Dermis blood vessel endothelial cell (primary cell): Measurements from ENCODE around the gene RDH11. TPM values are rescaled to one million over a fixed set of nuclear protein-coding genes. Genes with fewer than 3 reads are reported as not detected.

ENCODE experiments used
- DNase-seq: peaks from one replicate; pipeline ENCODE4 v3.0.0; 2010
- total RNA-seq: library from RNA; depleted of rRNA; stranded (reverse); fragments of >200 nt; gene quantifications from 2 replicates; pipeline ENCODE4 v1.2.3, GENCODE V29; 2014

Gene RDH11
- total RNA-seq, 1 donor from 2014 or later: 91.9 TPM

DNA sequence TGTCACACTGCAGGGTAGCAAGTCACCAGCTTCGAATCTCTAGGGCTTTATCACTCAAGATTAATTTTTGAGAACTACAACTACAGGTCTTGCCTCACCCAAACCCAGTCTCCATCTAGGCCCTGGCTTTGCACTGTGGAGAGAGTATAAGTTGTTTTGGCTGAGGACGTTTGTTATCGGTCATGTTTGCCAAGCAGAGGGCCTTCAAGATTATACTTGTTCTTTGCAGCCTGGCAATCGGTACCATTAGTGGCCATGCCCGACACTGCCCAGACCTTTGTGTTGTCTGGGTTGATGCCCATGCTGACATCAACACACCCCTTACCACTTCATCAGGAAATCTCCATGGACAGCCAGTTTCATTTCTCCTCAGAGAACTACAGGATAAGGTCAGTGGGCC is 50.1 kb downstream of the RDH11 start:
- DNase-seq: no peak

DNA sequence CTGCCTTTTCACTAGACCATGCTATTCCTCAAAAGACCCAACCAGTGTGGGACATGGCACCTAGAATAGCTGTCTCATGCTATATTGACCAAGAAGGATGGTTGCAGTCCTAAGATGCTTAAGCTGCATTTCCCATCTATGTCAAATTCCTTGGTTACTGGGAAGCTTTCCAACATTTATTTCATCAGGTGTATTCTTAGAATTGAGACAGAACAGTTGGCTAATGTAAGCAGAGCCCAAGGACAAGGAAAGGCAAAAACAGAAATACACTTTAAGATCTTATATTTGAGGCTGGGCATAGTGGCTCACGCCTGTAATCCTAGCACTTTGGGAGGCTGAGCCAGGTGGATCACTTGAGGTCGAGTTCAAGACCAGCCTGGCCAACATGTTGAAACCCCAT is 51.1 kb downstream of the RDH11 start:
- DNase-seq: no peak

DNA sequence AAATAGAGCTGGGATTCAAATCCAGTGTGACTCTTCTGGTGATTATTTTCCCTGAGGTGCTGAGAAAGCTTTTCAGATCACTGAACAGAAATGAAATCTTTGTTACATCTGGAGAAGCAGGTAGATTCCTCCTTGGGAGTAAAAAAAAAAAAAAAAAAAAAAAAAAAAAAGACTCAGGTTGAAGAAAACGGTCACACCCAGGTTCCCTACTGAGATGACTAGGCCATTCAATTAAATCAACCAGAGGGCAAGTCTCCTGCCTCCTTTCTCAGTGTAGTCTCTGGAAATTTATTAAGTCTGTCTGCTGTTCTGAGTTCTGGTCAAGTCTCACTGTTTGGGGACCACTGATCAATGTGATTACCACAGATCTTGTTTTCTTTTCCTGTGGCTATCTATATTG is 51.9 kb downstream of the RDH11 start:
- DNase-seq: no peak

DNA sequence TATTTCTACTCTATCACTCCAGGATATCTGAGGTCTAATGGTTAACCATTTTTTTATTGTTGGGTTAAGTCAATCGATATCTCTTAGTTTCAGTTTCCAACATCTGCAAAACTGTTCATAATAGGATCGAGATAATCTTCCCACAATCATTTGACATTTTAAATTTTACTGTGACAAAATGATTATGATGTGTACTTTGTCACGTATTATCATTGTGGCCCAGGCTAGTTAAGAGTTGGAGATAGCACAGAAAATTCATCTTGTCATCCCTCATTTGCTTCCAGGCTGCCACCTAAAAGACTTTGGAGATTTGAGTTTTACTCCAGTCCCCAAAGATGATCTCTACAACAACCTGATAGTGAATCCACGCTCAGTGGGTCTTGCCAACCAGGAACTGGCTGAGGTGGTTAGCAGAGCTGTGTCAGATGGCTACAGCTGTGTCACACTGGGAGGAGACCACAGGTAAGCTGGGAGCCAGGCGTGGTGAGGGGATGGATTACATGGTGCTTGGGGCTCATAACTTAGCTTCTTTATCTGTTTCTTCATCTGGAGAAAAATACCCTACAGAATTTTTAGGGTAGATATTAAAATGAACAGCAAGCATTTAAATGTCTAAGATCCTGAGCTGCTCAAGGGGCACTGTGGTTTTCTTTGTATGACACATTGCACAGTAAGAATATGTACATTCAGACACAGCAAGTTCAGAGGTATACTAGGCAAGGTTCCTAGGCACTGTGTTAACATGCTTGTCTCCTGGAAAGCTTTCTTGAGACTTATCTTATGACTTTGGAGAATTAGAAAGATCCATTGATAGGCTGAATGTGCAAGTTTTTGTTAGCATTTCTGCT is 53.4 kb downstream of the RDH11 start:
- DNase-seq: no peak

DNA sequence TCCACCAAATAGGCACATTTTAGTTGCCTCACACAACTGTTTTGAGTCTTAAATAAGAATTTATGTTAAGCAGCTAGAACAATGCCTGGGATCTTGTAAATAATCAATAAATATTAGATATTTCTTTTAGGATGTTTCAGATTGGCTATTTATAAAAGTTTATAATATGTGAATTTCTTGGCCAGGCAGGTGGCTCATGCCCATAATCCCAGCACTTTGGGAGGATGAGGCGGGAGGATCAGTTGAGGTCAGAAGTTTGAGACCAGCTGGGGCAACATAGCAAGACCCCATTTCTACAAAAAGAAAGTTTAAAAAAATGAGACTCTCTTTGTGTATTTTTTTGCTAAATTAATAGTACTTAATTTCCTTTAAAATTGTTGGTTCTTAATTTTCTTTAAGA is 54.1 kb downstream of the RDH11 start:
- DNase-seq: no peak

DNA sequence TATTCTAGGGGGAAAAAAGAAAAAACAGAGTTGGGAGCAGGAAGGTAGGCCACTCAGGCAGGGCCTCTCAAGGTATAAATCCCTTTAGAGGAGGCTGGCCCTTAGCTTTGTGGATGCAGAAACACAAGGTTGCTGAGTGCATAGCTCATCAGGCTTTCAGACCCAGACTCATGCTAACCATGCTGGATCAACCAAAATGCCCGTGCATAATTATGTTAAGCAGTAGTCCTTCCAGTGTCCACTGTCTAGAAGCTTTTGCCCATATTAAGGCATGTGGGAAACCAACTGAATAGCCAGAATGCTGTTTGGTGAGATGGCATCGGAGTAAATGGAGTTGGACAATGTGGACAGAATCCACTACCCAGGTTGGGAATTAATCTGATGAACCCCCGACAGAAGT is 56.9 kb downstream of the RDH11 start:
- no peak for DNase-seq

DNA sequence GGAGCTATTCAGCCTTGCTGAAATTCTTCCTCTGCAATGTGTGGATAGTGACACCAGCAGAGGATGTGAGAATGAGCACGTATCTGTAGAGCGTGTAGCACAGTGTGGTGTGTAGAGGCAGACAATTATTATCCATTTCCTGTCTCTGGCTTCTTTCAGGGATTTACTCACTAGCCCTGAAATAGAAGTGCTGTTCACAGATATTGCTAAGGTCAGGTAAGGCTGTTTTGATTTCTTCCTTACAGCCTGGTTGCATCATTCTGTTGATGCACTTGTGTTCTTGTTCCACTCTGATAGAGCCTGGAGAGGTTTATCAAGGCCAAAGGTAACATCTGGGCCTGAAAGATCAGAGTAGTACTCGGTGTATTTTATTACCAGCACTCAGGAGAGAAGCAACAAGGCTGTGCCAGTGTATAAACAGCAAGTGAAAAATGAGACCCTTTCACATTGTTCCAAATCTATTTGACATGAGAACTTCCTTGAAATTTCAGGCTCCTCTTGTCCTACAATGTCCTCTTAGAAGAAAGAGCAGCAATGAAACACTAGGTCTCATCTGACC is 59.1 kb downstream of the RDH11 start:
- DNase-seq: peak; percentile 25

DNA sequence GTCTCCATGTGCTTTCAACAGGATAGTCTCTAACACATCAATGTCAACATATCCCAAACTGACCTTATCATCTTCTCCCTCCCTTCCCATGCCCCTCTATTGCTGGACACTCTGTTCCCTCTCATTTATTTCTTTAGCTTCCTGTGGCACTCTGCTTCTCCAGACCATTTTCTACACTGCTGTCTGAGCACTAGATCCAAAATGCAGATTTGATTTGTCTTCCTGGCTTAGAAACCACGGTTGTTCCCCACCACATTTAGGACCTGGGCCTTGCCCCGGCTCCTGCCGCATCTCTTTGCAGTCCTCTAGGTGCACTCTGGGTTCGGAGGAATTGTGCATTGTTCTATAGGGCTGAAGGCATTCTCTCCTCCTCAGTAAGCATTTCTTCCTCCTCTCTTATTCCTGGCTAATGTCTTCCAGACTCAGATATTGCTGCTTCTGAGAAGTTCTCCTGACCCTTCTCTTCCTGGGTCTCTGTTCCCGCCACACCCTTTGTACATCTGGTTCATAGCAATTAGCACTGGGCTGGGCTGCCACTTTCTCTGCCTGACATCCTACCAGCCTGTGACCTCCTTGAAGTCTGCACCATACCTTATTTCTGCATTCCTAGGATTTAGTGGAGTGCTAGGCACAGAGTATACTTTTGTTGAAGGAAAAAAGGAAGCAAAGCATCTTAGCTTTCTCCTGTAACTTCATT is 62.0 kb downstream of the RDH11 start:
- no peak for DNase-seq

DNA sequence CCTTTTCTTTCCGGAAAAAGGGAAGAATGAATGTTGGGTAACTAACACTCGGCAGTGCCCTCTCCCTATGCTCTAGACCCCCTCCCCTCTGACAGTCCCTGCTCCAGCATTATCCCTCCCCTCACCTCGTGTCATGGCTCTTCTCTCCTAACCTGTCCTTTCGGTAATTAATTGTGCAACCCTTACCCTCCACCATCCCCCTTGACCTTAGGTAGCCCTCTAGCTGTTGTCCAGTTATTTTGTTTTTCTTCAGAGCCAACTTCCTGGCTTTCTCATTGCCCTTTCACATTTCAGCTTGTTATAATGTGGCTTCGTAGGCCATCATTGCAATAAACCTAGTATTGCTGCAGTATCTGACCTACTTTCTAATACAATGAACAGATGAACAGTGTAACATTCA is 64.6 kb downstream of the RDH11 start:
- no peak for DNase-seq

DNA sequence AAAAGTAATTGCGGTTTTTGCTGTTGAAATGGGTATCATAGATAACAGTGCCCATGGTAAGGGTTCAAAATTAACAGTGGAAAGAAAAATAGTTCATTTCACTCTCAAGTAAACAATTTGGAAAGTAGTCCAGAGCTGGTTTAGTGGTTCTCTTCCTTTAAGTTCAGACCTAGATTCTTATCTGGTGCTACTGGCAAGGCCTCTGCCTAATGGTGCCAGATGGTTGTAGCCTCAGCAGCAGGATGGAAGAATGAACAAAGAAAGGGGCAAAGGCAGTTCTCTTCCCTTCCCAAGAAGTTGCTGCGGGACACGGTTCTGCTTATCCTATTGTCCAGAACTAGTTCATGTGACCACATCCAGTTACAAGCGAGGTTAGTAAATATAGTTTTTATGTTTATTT is 65.4 kb downstream of the RDH11 start:
- no peak for DNase-seq

DNA sequence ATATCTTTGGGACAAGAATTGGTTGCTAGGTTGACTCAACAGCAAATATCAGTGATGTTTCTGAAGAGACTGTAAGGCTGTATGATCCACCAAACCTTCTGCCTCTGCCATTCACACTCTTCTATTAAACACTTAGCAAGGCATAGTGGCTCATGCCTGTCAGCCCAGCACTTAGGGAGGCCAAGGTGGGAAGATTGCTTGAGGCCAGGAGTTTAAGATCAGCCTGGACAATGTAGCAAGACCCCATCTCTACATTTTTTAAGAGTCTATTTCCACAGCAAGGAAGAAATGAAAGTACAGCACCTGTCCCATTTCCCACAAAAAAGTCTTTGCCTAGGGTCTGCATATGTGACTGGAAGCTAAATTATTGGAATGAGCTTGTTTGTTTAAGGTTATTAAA is 68.0 kb downstream of the RDH11 start:
- DNase-seq: no peak

Other genes with a start within 250 kb of the RDH11 start
- gene TMEM229B, start 207.0 kb downstream of the RDH11 start, total RNA-seq: 1.1 and 1.4 TPM in 2 replicates
- 0.09 and 1.0 TPM in 2 replicates for gene PLEKHH1, start 162.5 kb downstream of the RDH11 start, total RNA-seq
- 10.9 and 11.7 TPM in 2 replicates for gene PIGH, start 95.5 kb downstream of the RDH11 start, total RNA-seq
- 39.5 and 61.5 TPM in 2 replicates for gene ARG2, start 75.8 kb downstream of the RDH11 start, total RNA-seq
- gene VTI1B, start 21.1 kb downstream of the RDH11 start, total RNA-seq: 50.2 and 61.8 TPM in 2 replicates
- gene RDH12, start 6.1 kb upstream of the RDH11 start, total RNA-seq: not detected in 2 replicates
- gene ZFYVE26, start 120.8 kb upstream of the RDH11 start, total RNA-seq: 23.7 and 26.7 TPM in 2 replicates
- gene RAD51B, start 124.0 kb upstream of the RDH11 start, total RNA-seq: 12.1 and 22.8 TPM in 2 replicates